ENCODE results near the gene SLC22A23.

The SLC22A23 gene

GRCh38 chr6:3280866-3281465, 175.9 kb downstream of the SLC22A23 start:
- no peak for DNase-seq

- DNase-seq, result no peak
These were observed 176.8 kb downstream of the SLC22A23 start for GRCh38 chr6:3280091-3280490.

- DNase-seq, result no peak
These were observed 178.2 kb downstream of the SLC22A23 start for GRCh38 chr6:3278691-3279090.

- no peak for DNase-seq
These were observed 178.9 kb downstream of the SLC22A23 start for GRCh38 chr6:3277851-3278416.

GRCh38 chr6:3277251-3277650, 179.6 kb downstream of the SLC22A23 start:
- no peak for DNase-seq

- DNase-seq, result no peak
These were observed 180.4 kb downstream of the SLC22A23 start for GRCh38 chr6:3276174-3277167.

GRCh38 chr6:3273707-3274521, 182.9 kb downstream of the SLC22A23 start:
- no peak for DNase-seq

- no peak for DNase-seq
These were observed 183.8 kb downstream of the SLC22A23 start for GRCh38 chr6:3272911-3273547.

- DNase-seq, result no peak
These were observed 185.1 kb downstream of the SLC22A23 start for GRCh38 chr6:3271756-3272155.

GRCh38 chr6:3270258-3270657, 186.6 kb downstream of the SLC22A23 start:
- DNase-seq, result no peak

GRCh38 chr6:3269281-3269975, 187.4 kb downstream of the SLC22A23 start:
- DNase-seq, result no peak

GRCh38 chr6:3268680-3269079, 188.2 kb downstream of the SLC22A23 start:
- DNase-seq, result no peak

- no peak for DNase-seq
These were observed 189.7 kb downstream of the SLC22A23 start for GRCh38 chr6:3267162-3267561.

- DNase-seq, result no peak
These were observed 190.7 kb downstream of the SLC22A23 start for GRCh38 chr6:3266170-3266569.

GRCh38 chr6:3265671-3266070, 191.2 kb downstream of the SLC22A23 start:
- no peak for DNase-seq

- no peak for DNase-seq
These were observed 192.5 kb downstream of the SLC22A23 start for GRCh38 chr6:3264356-3264755.

- DNase-seq, result no peak
These were observed 193.8 kb downstream of the SLC22A23 start for GRCh38 chr6:3263096-3263495.

GRCh38 chr6:3261921-3262320, 194.9 kb downstream of the SLC22A23 start:
- DNase-seq, result peak in 1 of 3 donors; percentile 22

- no peak for DNase-seq
These were observed 195.4 kb downstream of the SLC22A23 start for GRCh38 chr6:3261518-3261820.

GRCh38 chr6:3260772-3261517, 195.9 kb downstream of the SLC22A23 start:
- DNase-seq, result no peak

- no peak for DNase-seq
These were observed 196.6 kb downstream of the SLC22A23 start for GRCh38 chr6:3260296-3260695.

Measured in suppressor macrophage treated with lipopolysaccharide for 1 hour (primary cell).